Upper lobe of right lung (tissue), 1 donor: Measurements from ENCODE around the gene AMPD1. TPM values are rescaled to one million over a fixed set of nuclear protein-coding genes. Genes with fewer than 3 reads are reported as not detected.

Experiments
- ATAC-seq: fragments of 200-7000 bp; cut with Tn5 transposase; one replicate; pipeline ENCODE4 v1.9.1; 2020; ENCODE audit warnings: mild to moderate bottlenecking, moderate library complexity
- DNase-seq: peaks from one replicate; pipeline ENCODE4 v3.0.0-alpha.2; 2020
- H3K27ac ChIP-seq: fragments of 200-600 bp; one replicate; pipeline ENCODE4 v1.8.0; 2022
- H3K27me3 ChIP-seq: fragments of 200-600 bp; one replicate; pipeline ENCODE4 v1.8.0; 2022; ENCODE audit warnings: mild to moderate bottlenecking
- H3K36me3 ChIP-seq: fragments of 200-600 bp; one replicate; pipeline ENCODE4 v1.8.0; 2022
- H3K4me1 ChIP-seq: fragments of 200-600 bp; one replicate; pipeline ENCODE4 v1.8.0; 2022
- H3K4me3 ChIP-seq: fragments of 200-600 bp; one replicate; pipeline ENCODE4 v1.8.0; 2022; ENCODE audit warnings: mild to moderate bottlenecking
- H3K9me3 ChIP-seq: fragments of 200-600 bp; one replicate; pipeline ENCODE4 v1.8.0; 2022
- CTCF ChIP-seq: fragments of 200-600 bp; IDR thresholded peaks from one replicate; pipeline ENCODE4 v1.8.0; 2022; ENCODE audit warnings: antibody characterized with exemption
- intact Hi-C: fragments of 100-400 bp; cut with DNase I; formaldehyde crosslinking; loops from one replicate; pipeline ENCODE4 v1.11.0; 2022
- total RNA-seq: library from RNA; stranded (reverse); fragmentation: NEBNext Ultra II Directional; extraction: Animal tissue kit (Norgen Biotek cat#: 25700); gene quantifications from one replicate; pipeline ENCODE4 v1.2.1, GENCODE V29; 2021
- donor health status: DM: no; HTN: yes; CAD: no; lungs with severe emphysema.

The AMPD1 gene
- total RNA-seq, 1 donor from 2014 or later, result not detected

- no peak for ATAC-seq
- Histone ChIP-seq H3K4me1 (no peaks in the 10 kb centered on the region), H3K9me3 (no peaks in the 10 kb centered on the region), H3K36me3 (peaks cover 99% of the 10 kb centered on the region), H3K27me3 (no peaks in the 10 kb centered on the region), H3K27ac (no peak overlapping the region), H3K4me3 (no peak overlapping the region)
- intact Hi-C loops, result no loop called here
- no peak for DNase-seq
- no peak for TF ChIP-seq CTCF
Measured at GRCh38 chr1:114729782-114730181, 34.4 kb upstream of the AMPD1 start.

DNA sequence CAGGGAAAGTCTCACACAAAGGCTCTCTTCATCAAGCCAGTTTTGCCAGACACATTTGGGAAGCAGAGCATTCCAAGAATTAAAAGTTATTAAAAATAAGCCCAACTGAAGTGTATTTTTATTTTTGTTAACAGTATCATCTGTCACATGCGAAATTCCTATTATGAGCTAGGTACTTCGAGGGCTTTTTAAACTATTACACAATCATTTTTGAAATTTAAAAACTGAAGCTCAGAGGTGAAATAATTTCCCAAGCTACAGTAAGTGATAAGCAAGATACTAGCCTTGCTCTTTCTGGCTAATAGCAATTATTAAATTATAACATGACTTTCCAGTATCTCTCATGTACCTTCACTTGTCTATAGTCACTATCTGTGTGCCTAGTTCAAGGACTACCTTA lies 33.2 kb upstream of the AMPD1 start:
- H3K36me3 ChIP-seq, result peaks cover 99% of the 10 kb centered on the region
- intact Hi-C loops, result no loop called here
- H3K4me1 ChIP-seq, result no peaks in the 10 kb centered on the region
- no peak for ATAC-seq
- no peak overlapping the region for H3K4me3 ChIP-seq
- TF ChIP-seq CTCF, result no peak
- no peaks in the 10 kb centered on the region for H3K9me3 ChIP-seq
- no peak for DNase-seq
- H3K27ac ChIP-seq, result no peak overlapping the region
- no peaks in the 10 kb centered on the region for H3K27me3 ChIP-seq

- peaks cover 99% of the 10 kb centered on the region for H3K36me3 ChIP-seq
- DNase-seq (no peak), ATAC-seq (no peak)
- H3K27me3 ChIP-seq, result no peaks in the 10 kb centered on the region
- TF ChIP-seq CTCF, result no peak
- no peaks in the 10 kb centered on the region for H3K9me3 ChIP-seq
- H3K27ac ChIP-seq, result no peak overlapping the region
- H3K4me1 ChIP-seq, result no peaks in the 10 kb centered on the region
- intact Hi-C loops, result no loop called here
- H3K4me3 ChIP-seq, result no peak overlapping the region
Measured at GRCh38 chr1:114725230-114725629, 29.9 kb upstream of the AMPD1 start.

DNA sequence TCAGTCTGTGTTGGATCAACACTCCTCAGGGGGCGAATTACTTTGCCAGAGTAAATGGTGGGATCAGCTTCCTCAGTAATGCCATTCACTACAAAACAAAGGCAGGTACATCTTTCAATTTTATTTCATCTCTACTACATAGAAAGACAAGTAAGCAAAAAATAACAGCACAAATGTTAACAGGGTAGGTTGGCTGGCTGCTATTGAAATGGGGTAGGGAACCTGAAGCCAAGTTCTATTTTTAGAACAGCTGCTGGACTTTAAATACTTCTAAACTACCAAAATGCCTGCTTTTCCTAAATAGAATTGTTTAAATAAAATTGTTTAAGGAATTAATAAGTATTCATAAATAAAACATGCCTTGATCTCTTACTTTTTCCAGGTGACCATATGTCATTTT lies 28.6 kb upstream of the AMPD1 start:
- Histone ChIP-seq H3K36me3 (peaks cover 100% of the 10 kb centered on the region), H3K27ac (no peak overlapping the region), H3K4me1 (no peaks in the 10 kb centered on the region), H3K9me3 (no peaks in the 10 kb centered on the region), H3K27me3 (no peaks in the 10 kb centered on the region), H3K4me3 (no peak overlapping the region)
- TF ChIP-seq CTCF, result no peak
- DNase-seq (no peak), ATAC-seq (no peak)
- intact Hi-C loops, result no loop called here

DNA sequence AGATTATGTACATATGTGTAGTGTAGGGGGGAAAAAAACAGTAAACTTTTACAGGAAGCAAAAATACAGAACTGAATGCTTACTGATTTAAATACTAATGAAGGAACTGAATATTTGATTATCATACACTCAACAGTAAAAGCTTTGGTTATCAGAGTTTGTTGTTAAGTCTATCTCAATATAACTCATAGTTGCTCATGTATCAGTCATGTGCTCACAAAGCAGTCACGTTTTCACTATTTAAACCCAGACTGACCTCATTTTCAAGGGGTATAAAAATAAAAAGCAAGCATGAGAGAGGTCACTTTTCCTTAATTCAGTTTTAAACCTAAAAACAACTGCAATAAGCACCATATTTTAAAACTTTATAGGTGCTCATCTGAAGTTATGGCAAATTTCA lies 28.1 kb upstream of the AMPD1 start:
- H3K27me3 ChIP-seq, result no peaks in the 10 kb centered on the region
- no peak for TF ChIP-seq CTCF
- intact Hi-C loops, result no loop called here
- ATAC-seq (no peak), DNase-seq (no peak)
- H3K9me3 ChIP-seq, result no peaks in the 10 kb centered on the region
- H3K4me3 ChIP-seq, result no peak overlapping the region
- H3K4me1 ChIP-seq, result no peaks in the 10 kb centered on the region
- H3K27ac ChIP-seq, result no peak overlapping the region
- peaks cover 100% of the 10 kb centered on the region for H3K36me3 ChIP-seq

GRCh38 chr1:114720492-114720891 lies 25.1 kb upstream of the AMPD1 start:
- ATAC-seq (no peak), DNase-seq (no peak)
- no peak overlapping the region for H3K27ac ChIP-seq
- no peaks in the 10 kb centered on the region for H3K27me3 ChIP-seq
- H3K9me3 ChIP-seq, result no peaks in the 10 kb centered on the region
- intact Hi-C loops, result no loop called here
- TF ChIP-seq CTCF, result no peak
- peaks cover 4% of the 10 kb centered on the region for H3K4me1 ChIP-seq
- H3K36me3 ChIP-seq, result peaks cover 85% of the 10 kb centered on the region
- H3K4me3 ChIP-seq, result no peak overlapping the region
